Psoas muscle (tissue), 8 donors: ENCODE data around the gene WDR5. TPM values are rescaled to one million over a fixed set of nuclear protein-coding genes. Genes with fewer than 3 reads are reported as not detected.

Experiments
- ATAC-seq, 4 donors: fragments of 200-7000 bp; cut with Tn5 transposase; one replicate each; pipeline ENCODE4 v1.9.1; 2020; ENCODE audit warnings: moderate library complexity in 3 of 4, mild to moderate bottlenecking in 2 of 4
- DNase-seq, 2 donors: peaks; one replicate each; pipeline ENCODE4 v3.0.0-alpha.2; 2020
- H3K27ac ChIP-seq: fragments of 200-600 bp; one replicate; pipeline ENCODE4 v1.8.0; 2022
- H3K27me3 ChIP-seq, 3 donors: fragments of 200-600 bp in 1 of 3; one replicate each; pipeline versions ENCODE4 v1.6.1 to v1.8.0; 2013 to 2022; ENCODE audit warnings: low read length in 2 of 3, mild to moderate bottlenecking in 2 of 3, moderate library complexity in 1 of 3; ENCODE audit not compliant: insufficient read depth in 3 of 3
- H3K36me3 ChIP-seq, 2 donors: fragments of 200-600 bp in 1 of 2; one replicate each; pipeline versions ENCODE4 v1.6.1 to v1.8.0; 2013 to 2022; ENCODE audit warnings: low read depth in 1 of 2, mild to moderate bottlenecking in 1 of 2, moderate library complexity in 1 of 2; ENCODE audit not compliant: insufficient read depth in 1 of 2
- H3K4me1 ChIP-seq: fragments of 200-600 bp; one replicate; pipeline ENCODE4 v1.8.0; 2022
- H3K4me3 ChIP-seq: fragments of 200-600 bp; one replicate; pipeline ENCODE4 v1.8.0; 2022; ENCODE audit warnings: mild to moderate bottlenecking
- H3K9me3 ChIP-seq: fragments of 200-600 bp; one replicate; pipeline ENCODE4 v1.8.0; 2022
- WGBS, 3 donors: extraction: QIAGEN DNeasy Blood & Tissue Kit; methylation state at CpG; one replicate each; pipeline versions ENCODE4 v1.1.6 to v1.1.7; 2013; 5-methylcytosine and 5-hydroxymethylcytosine counted together
- intact Hi-C, 2 donors: fragments of 100-400 bp; cut with DNase I; formaldehyde crosslinking; loops; one replicate each; pipeline versions ENCODE4 v1.11.0 to v1.14.2; 2022
- polyA plus RNA-seq, 3 donors: library from polyadenylated mRNA; stranded (reverse); fragments of 200-250 nt; gene quantifications; one replicate each; pipeline ENCODE4 v1.2.3, GENCODE V29; 2013
- total RNA-seq, 4 donors: library from RNA; stranded (reverse); fragmentation: NEBNext Ultra II Directional in 2 of 4; extraction: Animal tissue kit (Norgen Biotek cat#: 25700) in 2 of 4; gene quantifications; one replicate each; pipeline versions ENCODE4 v1.2.1 to v1.2.4, GENCODE V29; 2021 to 2023
- TF ChIP-seq, protein P1 (sequence below): fragments of 200-600 bp; IDR thresholded peaks from one replicate; pipeline ENCODE4 v1.8.0; 2022; ENCODE audit warnings: antibody characterized with exemption
- donor health status: healthy with polysubstance abuse.
- donor health status: DM: no; HTN: no; CAD: no; lungs with moderate emphysema.
- donor health status: Bipolar disorder and iron deficiency.
- donor health status: healthy.
- donor health status: DM: yes; HTN: yes; CAD: no.
- donor health status: DM: no; HTN: no; CAD: no.
- donor health status: DM: no; HTN: no; CAD: no.
- donor health status: DM: yes; HTN: yes; CAD: no.

Gene WDR5
- total and polyA plus RNA-seq, 7 donors, result 21.4 to 52.0 (median 30.1) TPM

DNA sequence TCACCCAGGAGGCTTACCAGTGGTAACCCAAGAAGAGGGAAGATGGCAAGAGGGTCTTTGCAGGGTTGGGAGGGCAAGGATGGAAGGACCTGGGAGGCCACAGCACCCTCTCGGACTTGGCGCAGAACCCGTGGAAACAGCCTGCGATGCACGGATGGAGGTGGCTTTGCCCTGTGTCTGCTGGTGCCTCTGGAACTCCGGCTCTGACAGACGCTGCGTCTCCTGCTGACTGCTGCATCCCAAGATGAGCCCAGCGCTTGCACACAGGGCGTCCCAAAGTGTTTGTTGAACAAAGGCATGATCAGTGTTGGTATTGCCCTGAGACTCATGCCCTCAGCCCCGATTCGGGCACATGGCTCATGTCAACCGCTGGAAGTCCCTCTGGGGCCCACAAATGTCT is 30.5 kb downstream of the WDR5 start:
- Histone ChIP-seq H3K4me3 (no peak overlapping the region), H3K27ac (no peak overlapping the region), H3K27me3 (no peaks in the 10 kb centered on the region), H3K4me1 (peaks cover 10% of the 10 kb centered on the region), H3K9me3 (no peaks in the 10 kb centered on the region), H3K36me3 (no peaks in the 10 kb centered on the region)
- DNase-seq, result peak in 1 of 2 donors; percentile 9
- intact Hi-C loops, result no loop called here
- TF ChIP-seq, protein P1, sequence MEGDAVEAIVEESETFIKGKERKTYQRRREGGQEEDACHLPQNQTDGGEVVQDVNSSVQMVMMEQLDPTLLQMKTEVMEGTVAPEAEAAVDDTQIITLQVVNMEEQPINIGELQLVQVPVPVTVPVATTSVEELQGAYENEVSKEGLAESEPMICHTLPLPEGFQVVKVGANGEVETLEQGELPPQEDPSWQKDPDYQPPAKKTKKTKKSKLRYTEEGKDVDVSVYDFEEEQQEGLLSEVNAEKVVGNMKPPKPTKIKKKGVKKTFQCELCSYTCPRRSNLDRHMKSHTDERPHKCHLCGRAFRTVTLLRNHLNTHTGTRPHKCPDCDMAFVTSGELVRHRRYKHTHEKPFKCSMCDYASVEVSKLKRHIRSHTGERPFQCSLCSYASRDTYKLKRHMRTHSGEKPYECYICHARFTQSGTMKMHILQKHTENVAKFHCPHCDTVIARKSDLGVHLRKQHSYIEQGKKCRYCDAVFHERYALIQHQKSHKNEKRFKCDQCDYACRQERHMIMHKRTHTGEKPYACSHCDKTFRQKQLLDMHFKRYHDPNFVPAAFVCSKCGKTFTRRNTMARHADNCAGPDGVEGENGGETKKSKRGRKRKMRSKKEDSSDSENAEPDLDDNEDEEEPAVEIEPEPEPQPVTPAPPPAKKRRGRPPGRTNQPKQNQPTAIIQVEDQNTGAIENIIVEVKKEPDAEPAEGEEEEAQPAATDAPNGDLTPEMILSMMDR, result no peak
- no peak for ATAC-seq
- 92 to 98% (median 94%) methylated on average over 13 of the region's 13 CpGs for WGBS, 3 donors

DNA sequence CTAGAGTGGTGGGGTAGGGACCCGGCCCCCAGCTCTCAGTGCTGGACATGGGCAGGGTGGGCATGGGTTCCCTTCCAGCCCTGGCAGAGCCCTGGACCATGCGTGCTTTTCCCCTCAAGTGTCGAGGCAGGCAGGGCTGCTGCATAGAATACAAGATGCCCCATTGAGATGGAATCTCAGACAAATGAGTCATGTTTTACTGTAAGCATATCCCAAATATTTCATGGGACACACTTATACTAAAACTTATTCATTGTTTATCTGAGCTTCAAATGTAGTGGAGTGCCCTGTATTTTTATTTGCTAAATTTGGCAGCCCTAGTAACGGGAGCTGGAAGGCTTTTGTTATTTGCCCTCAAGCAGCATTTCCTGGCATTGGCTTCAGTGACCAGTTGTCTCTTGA is 31.6 kb downstream of the WDR5 start:
- 40 to 57% (median 50%) methylated on average over 4 of the region's 4 CpGs for WGBS, 3 donors
- DNase-seq, result no peak
- H3K4me3 ChIP-seq, result no peak overlapping the region
- peaks cover 10% of the 10 kb centered on the region for H3K4me1 ChIP-seq
- H3K27me3 ChIP-seq, result no peaks in the 10 kb centered on the region
- no peak overlapping the region for H3K27ac ChIP-seq
- no peak for ATAC-seq
- TF ChIP-seq, protein P1, result no peak
- intact Hi-C loops, result no loop called here
- H3K36me3 ChIP-seq, result no peaks in the 10 kb centered on the region
- no peaks in the 10 kb centered on the region for H3K9me3 ChIP-seq

DNA sequence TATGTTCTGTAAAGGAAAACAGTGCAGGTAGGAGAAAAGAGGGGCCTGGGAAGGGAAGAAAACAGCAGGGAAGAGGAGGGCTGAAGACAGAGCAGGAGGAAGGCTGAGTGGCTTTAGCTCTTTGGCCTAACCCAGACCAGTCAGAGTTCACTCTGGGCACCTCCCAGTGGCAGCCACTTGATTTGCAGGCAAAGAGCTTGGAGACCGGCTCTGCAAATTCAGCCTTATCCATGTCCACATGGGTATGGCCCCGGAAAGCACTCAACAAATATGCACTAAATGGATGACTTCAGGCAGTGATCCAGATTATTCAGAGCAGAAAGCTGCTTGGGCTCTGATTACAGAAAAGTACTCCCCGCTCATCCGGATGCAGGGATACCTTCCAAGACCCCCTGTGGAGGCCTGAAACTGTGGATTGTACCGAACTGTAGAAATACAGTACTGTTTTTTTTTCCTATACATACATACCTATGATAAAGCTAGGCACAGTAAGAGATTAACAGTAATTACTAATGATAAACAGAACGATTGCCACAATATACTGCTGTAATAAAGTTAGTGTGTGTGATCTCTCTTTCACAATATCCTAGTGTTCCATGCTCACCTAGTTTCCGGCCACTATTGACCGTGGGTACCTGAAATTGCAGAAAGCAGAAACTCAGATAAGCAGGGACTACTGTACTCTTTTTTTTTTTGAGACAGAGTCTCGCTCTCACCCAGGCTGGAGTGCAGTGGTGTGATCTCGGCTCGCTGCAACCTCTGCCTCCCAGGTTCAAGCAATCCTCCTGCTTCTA is 33.1 kb downstream of the WDR5 start:
- no peak for ATAC-seq
- no peaks in the 10 kb centered on the region for H3K9me3 ChIP-seq
- 93 to 94% (median 93%) methylated on average over 11 of the region's 11 CpGs for WGBS, 3 donors
- no peaks in the 10 kb centered on the region for H3K36me3 ChIP-seq
- TF ChIP-seq, protein P1, result no peak
- H3K4me3 ChIP-seq, result no peak overlapping the region
- H3K27ac ChIP-seq, result no peak overlapping the region
- intact Hi-C loops, result no loop called here
- H3K4me1 ChIP-seq, result no peaks in the 10 kb centered on the region
- H3K27me3 ChIP-seq, result no peaks in the 10 kb centered on the region
- DNase-seq, result no peak

DNA sequence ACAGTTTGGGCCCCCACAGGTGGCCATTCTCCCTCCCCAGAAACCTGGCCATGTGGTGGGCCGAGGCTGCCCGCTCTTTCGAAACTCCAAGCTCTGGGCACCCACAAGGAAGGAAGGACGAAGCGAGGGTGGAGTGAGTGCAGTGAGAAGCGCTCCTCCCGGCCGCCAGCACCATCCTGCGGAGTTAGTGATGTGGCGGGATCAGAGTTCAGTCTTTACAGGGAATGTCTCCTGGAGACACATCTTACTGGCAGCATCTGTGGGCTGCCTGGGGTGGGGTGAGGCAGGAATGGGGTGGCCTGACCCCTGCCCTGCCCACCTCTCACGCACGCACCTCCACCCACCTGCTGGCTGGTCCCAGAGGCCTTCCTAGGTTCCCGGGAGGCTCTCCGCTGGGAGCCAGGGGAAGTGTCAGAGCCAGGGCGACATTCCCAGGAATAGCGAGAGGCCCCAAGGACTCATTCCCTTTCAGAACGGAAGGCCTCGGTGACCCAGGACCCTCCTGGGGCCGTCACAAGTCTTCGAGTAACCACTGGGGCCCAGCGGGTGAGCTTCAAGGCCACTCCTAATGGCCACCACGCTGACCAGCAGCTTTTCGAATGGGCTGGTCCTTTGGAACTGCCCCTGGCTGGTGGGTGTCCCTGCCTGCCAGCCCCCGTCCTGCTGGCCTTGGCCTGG is 34.0 kb downstream of the WDR5 start:
- intact Hi-C loops, result loop anchor here (2.0 to 10.0 kb wide), 6 partner anchors 47 to 575 kb away; partner anchors contain the start of gene RXRA (in 1 of the 2)
- H3K36me3 ChIP-seq, result no peaks in the 10 kb centered on the region
- 74 to 83% (median 82%) methylated on average over 23 to 24 of the region's 24 CpGs for WGBS, 3 donors
- TF ChIP-seq, protein P1, result no peak
- DNase-seq (peak in 1 of 2 donors; percentile 59), ATAC-seq (no peak)
- no peaks in the 10 kb centered on the region for H3K4me1 ChIP-seq
- H3K27ac ChIP-seq, result peak overlapping the region; percentile 23
- H3K4me3 ChIP-seq, result no peak overlapping the region
- no peaks in the 10 kb centered on the region for H3K27me3 ChIP-seq
- H3K9me3 ChIP-seq, result no peaks in the 10 kb centered on the region
